ENCODE results near the gene STX8.

GRCh38 chr17:9309216-9309615, 266.4 kb downstream of the STX8 start:
- no peak for TF ChIP-seq CTCF (IDR thresholded peaks at IDR 0.05)
- no peak for TF ChIP-seq POLR2A (IDR thresholded peaks at IDR 0.05)
